ENCODE results near the gene ANKRD55. TPM values are rescaled to one million over a fixed set of nuclear protein-coding genes. Genes with fewer than 3 reads are reported as not detected.

ANKRD55 gene
- total RNA-seq, 4 donors from 2014 or later: 0.66 TPM; not detected in 3

GRCh38 chr5:56278335-56278753 is 45.2 kb upstream of the ANKRD55 start:
- Histone ChIP-seq H3K9me3 (no peaks in the 10 kb centered on the region), H3K27ac (replicated peaks in 1 of 4) (no peak overlapping the region), H3K4me1 (peaks cover 26 to 29% (median 27%) of the 10 kb centered on the region in 4 donors), H3K36me3 (no peaks in the 10 kb centered on the region), H3K27me3 (no peaks in the 10 kb centered on the region), H3K4me3 (no peak overlapping the region)
- intact Hi-C loops (cut with DNase I): no loop called here
- TF ChIP-seq CTCF (IDR thresholded peaks at IDR 0.05): no peak
- no peak for TF ChIP-seq POLR2AphosphoS5 (IDR thresholded peaks at IDR 0.05)
- no peak for TF ChIP-seq POLR2A (IDR thresholded peaks at IDR 0.05; ENCODE audit: low read depth)
- TF ChIP-seq EP300 (IDR thresholded peaks at IDR 0.05): no peak
- no peak for DNase-seq (ENCODE audit: extremely low spot score)
- 60% methylated on average over 7 of the region's 7 CpGs for WGBS

- Histone ChIP-seq H3K9me3 (no peaks in the 10 kb centered on the region), H3K27me3 (no peaks in the 10 kb centered on the region), H3K27ac (replicated peaks in 1 of 4) (no peak overlapping the region), H3K4me3 (no peak overlapping the region), H3K36me3 (no peaks in the 10 kb centered on the region), H3K4me1 (peaks cover 26 to 29% (median 27%) of the 10 kb centered on the region in 4 donors)
- WGBS: 33% methylated on average over 1 of the region's 2 CpGs
- intact Hi-C loops (cut with DNase I): no loop called here
- DNase-seq (ENCODE audit: extremely low spot score): no peak
- TF ChIP-seq POLR2AphosphoS5 (IDR thresholded peaks at IDR 0.05) (no peak), CTCF (IDR thresholded peaks at IDR 0.05) (no peak), POLR2A (IDR thresholded peaks at IDR 0.05; ENCODE audit: low read depth) (no peak), EP300 (IDR thresholded peaks at IDR 0.05) (no peak)
Measured at GRCh38 chr5:56277573-56277972, 44.4 kb upstream of the ANKRD55 start.

GRCh38 chr5:56273376-56273955 is 40.3 kb upstream of the ANKRD55 start:
- no peak for DNase-seq (ENCODE audit: extremely low spot score)
- no peaks in the 10 kb centered on the region for H3K9me3 ChIP-seq
- no peaks in the 10 kb centered on the region for H3K27me3 ChIP-seq
- no peak overlapping the region for H3K27ac ChIP-seq (replicated peaks in 1 of 4)
- no peak overlapping the region for H3K4me3 ChIP-seq
- TF ChIP-seq EP300 (IDR thresholded peaks at IDR 0.05) (no peak), CTCF (IDR thresholded peaks at IDR 0.05) (no peak), POLR2A (IDR thresholded peaks at IDR 0.05; ENCODE audit: low read depth) (no peak), POLR2AphosphoS5 (IDR thresholded peaks at IDR 0.05) (no peak)
- WGBS: 84% methylated on average over 4 of the region's 4 CpGs
- intact Hi-C loops (cut with DNase I): no loop called here
- H3K36me3 ChIP-seq: no peaks in the 10 kb centered on the region
- peaks cover 10 to 22% (median 17%) of the 10 kb centered on the region in 4 donors for H3K4me1 ChIP-seq

- 90% methylated on average over 2 of the region's 2 CpGs for WGBS
Measured at GRCh38 chr5:56272765-56273164, 39.6 kb upstream of the ANKRD55 start.

More at GRCh38 chr5:56272765-56273164, 39.6 kb upstream of the ANKRD55 start:
- Histone ChIP-seq H3K4me1 (peaks cover 3 to 15% (median 10%) of the 10 kb centered on the region in 4 donors), H3K4me3 (no peak overlapping the region), H3K27me3 (no peaks in the 10 kb centered on the region), H3K9me3 (no peaks in the 10 kb centered on the region), H3K36me3 (no peaks in the 10 kb centered on the region), H3K27ac (replicated peaks in 1 of 4) (no peak overlapping the region)
- no peak for DNase-seq (ENCODE audit: extremely low spot score)
- intact Hi-C loops (cut with DNase I): no loop called here
- TF ChIP-seq EP300 (IDR thresholded peaks at IDR 0.05): no peak
- TF ChIP-seq POLR2A (IDR thresholded peaks at IDR 0.05; ENCODE audit: low read depth): no peak
- no peak for TF ChIP-seq CTCF (IDR thresholded peaks at IDR 0.05)
- no peak for TF ChIP-seq POLR2AphosphoS5 (IDR thresholded peaks at IDR 0.05)
